ENCODE measurements around the gene NTSR2. TPM values are rescaled to one million over a fixed set of nuclear protein-coding genes. Genes with fewer than 3 reads are reported as not detected.

Gene NTSR2
- total and polyA plus RNA-seq, 10 of the 15 experiments (the other 5 are each of a cell fraction or from before 2014, with no cell fraction given): not detected

DNA sequence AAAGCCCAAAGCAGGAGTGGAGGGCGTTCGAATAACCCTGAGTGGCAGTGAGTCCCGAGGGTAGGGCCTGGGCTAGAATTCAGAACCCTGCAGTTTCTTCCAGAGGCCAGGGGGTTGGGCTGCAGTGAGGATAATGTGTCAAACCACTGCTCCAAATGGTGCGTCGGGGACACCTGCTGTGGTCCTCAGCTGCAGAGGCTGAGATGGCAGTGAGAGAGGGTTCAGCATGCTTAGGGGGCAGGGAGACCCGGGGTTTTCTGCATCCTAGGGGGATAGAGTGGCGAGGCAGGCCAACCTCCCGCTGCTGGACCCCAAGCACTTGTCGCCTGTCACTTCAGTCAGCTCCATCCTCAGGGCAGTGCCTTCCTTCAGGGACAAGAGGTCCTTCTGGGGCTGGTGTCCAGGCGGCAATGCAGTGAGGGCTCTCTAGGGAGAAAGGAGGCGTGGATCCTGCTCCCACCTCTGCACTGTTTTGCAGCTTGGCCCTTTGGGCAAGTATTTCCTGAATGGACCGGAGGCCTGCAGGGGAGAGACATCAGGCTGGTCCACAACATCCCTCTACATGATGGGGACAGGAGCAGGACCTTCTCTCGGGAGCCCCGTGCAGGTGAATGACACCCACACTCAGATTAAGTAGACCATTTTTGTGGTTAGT lies 8.4 kb upstream of the NTSR2 start (continued):
- TF ChIP-seq EP300 (IDR thresholded peaks at IDR 0.05; ENCODE audit: borderline replicate concordance in 1 of 2, control insufficient read depth in 1 of 2, low read depth in 2 of 2, low read length in 2 of 2) (no peak), ZZZ3 (IDR thresholded peaks at IDR 0.05; ENCODE audit: control insufficient read depth, insufficient read length, low read depth) (no peak)

DNA sequence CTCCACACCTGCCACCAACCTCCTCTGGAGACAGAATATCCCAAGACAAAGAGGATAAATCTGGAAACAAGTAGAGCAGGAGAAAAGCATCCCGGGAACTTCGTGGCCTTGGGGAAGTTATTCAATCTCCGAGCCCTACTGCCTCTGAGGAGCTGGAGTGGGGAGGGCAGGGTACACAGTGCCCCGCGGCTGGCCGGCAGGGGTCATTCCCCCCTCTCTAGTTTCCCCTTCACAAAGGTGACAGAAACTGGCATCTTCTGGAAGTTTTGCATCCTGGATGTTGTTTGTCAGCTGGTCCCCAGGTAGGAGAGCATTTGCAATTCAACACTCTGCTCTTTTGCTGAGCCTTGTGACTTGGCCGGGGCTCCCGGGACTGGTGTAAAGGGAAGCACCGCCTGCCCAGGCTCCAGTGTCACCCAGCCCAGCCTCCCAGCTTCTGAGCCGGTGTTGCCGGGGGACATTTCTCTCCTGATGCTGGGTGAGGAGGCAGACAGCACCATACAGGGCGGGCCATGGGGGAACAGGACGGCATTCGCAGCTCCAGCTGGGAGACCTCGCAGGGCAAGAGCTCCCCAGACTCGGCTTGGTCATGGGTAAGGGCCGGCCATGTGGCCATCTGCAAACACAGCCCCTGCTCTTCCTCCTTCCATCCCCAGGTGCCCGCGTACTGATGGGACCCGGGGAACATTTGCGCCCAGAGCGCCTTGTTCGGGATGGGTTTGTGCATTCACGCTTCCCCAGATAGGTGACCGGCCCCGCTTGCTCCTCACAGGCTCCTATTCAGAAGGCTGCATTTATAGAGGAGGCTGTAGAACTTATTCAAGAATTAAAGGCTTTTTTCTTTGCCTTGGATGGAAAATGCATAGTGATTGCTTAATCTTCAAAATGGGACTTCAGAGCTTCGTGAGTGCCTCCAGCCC lies 7.4 kb upstream of the NTSR2 start:
- ATAC-seq: no peak
- H3K27ac ChIP-seq (ENCODE audit: control insufficient read depth, insufficient read depth): no peak overlapping the region

More for the DNA sequence above, 7.4 kb upstream of the NTSR2 start:
- H3K4me3 ChIP-seq: no peak overlapping the region
- ChIA-PET SMC1A (ENCODE audit: uncharacterized antibody, unreplicated experiment) (no interaction called here), RAD21 (ENCODE audit: unreplicated experiment) (no interaction called here), CTCF (interaction anchor here (1.9 kb wide), 1 partner anchor 94 kb away, joined by 6 read pairs; no protein-coding TSS in a partner anchor), POLR2A (no interaction called here)
- H3K27me3 ChIP-seq (replicated peaks in 1 of 2; ENCODE audit: control insufficient read depth in 2 of 2, insufficient read depth in 2 of 2, low read length in 1 of 2): peaks cover 3 to 10% of the 10 kb centered on the region in 2 experiments
- H3K9ac ChIP-seq (ENCODE audit: control insufficient read depth, insufficient read depth, low read length): no peak overlapping the region
- intact Hi-C loops (cut with micrococcal nuclease; ENCODE audit: unreplicated experiment): no loop called here
- H3K4me1 ChIP-seq (ENCODE audit: control insufficient read depth, insufficient read depth, low read length): no peaks in the 10 kb centered on the region
- no peak overlapping the region for H3K4me2 ChIP-seq (ENCODE audit: control insufficient read depth, insufficient read depth)
- BruUV-seq (replicated peaks): no TSS peak
- WGBS (ENCODE audit: insufficient coverage, insufficient replicate concordance, low lambda C conversion rate, missing lambda C conversion rate): 54% methylated on average over 27 of the region's 27 CpGs
- H3K9me3 ChIP-seq (replicated peaks; ENCODE audit: control insufficient read depth, insufficient read depth, low read length): no peaks in the 10 kb centered on the region
- TF ChIP-seq RBBP5 (conservative IDR thresholded peaks at IDR 0.05) (no peak), ESRRA (IDR thresholded peaks at IDR 0.05; ENCODE audit: low read length) (no peak), TAF1 (IDR thresholded peaks at IDR 0.05; ENCODE audit: borderline replicate concordance, low read depth, low read length) (no peak), MYC (IDR thresholded peaks at IDR 0.05; ENCODE audit: insufficient read depth, insufficient read length, insufficient replicate concordance, low read length, severe bottlenecking) (no peak), TARDBP (IDR thresholded peaks at IDR 0.05; ENCODE audit: borderline replicate concordance) (no peak), ZNF207 (IDR thresholded peaks at IDR 0.05; ENCODE audit: borderline replicate concordance) (no peak), SMAD1 (IDR thresholded peaks at IDR 0.05; ENCODE audit: low read depth, partially characterized antibody) (no peak), YY1 (IDR thresholded peaks at IDR 0.05; ENCODE audit: low read depth, low read length) (no peak), CHD1 (IDR thresholded peaks at IDR 0.05; ENCODE audit: low read depth, low read length) (no peak), SREBF2 (IDR thresholded peaks at IDR 0.05; ENCODE audit: low read length) (no peak)
- TF ChIP-seq, protein P1, sequence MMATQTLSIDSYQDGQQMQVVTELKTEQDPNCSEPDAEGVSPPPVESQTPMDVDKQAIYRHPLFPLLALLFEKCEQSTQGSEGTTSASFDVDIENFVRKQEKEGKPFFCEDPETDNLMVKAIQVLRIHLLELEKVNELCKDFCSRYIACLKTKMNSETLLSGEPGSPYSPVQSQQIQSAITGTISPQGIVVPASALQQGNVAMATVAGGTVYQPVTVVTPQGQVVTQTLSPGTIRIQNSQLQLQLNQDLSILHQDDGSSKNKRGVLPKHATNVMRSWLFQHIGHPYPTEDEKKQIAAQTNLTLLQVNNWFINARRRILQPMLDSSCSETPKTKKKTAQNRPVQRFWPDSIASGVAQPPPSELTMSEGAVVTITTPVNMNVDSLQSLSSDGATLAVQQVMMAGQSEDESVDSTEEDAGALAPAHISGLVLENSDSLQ (IDR thresholded peaks at IDR 0.05): no peak
- TF ChIP-seq, protein P2, sequence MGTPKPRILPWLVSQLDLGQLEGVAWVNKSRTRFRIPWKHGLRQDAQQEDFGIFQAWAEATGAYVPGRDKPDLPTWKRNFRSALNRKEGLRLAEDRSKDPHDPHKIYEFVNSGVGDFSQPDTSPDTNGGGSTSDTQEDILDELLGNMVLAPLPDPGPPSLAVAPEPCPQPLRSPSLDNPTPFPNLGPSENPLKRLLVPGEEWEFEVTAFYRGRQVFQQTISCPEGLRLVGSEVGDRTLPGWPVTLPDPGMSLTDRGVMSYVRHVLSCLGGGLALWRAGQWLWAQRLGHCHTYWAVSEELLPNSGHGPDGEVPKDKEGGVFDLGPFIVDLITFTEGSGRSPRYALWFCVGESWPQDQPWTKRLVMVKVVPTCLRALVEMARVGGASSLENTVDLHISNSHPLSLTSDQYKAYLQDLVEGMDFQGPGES (IDR thresholded peaks at IDR 0.05): no peak
- TF ChIP-seq, protein P3, sequence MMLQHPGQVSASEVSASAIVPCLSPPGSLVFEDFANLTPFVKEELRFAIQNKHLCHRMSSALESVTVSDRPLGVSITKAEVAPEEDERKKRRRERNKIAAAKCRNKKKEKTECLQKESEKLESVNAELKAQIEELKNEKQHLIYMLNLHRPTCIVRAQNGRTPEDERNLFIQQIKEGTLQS (IDR thresholded peaks at IDR 0.05; ENCODE audit: borderline replicate concordance, extremely low read depth, low read depth, low read length): no peak
- H3K79me2 ChIP-seq (ENCODE audit: control insufficient read depth, insufficient read depth, low read length): no peaks in the 10 kb centered on the region
- no peaks in the 10 kb centered on the region for H4K20me1 ChIP-seq (ENCODE audit: control insufficient read depth, insufficient read depth)
- FAIRE-seq (no peak), DNase-seq (ENCODE audit: low read depth, low spot score) (no peak)
- H2AFZ ChIP-seq (ENCODE audit: control insufficient read depth, low read depth, low read length): no peak overlapping the region
- no peaks in the 10 kb centered on the region for H3K36me3 ChIP-seq (ENCODE audit: control insufficient read depth in 2 of 2, insufficient read depth in 2 of 2, low read length in 1 of 2)
- in situ Hi-C loops (cut with MboI): no loop called here
